Spleen (tissue), 11 donors: Measurements from ENCODE around the gene COL11A1. TPM values are rescaled to one million over a fixed set of nuclear protein-coding genes. Genes with fewer than 3 reads are reported as not detected.
A peak's percentile ranks its signal among the peaks of the same experiment; 100 is the strongest.

Source experiments
- DNase-seq: peaks from one replicate; pipeline ENCODE4 v3.0.0-alpha.2; 2020
- H3K27ac ChIP-seq, 8 donors: fragments of 200-600 bp; sonication (generic) in 7 of 8; 1 replicate in 4 of 8; 2 replicates in 4 of 8; pipeline versions ENCODE4 v1.5.0 to v1.8.0; 2016 to 2021; ENCODE audit warnings: inconsistent platforms in 4 of 8, mild to moderate bottlenecking in 4 of 8, moderate library complexity in 1 of 8
- H3K27me3 ChIP-seq, 7 donors: fragments of 200-600 bp; sonication (generic) in 6 of 7; replicated peaks in 1 of 7; 1 replicate in 4 of 7; 2 replicates in 3 of 7; pipeline versions ENCODE4 v1.5.0 to v1.8.0; 2016 to 2021; ENCODE audit warnings: inconsistent platforms in 3 of 7, mild to moderate bottlenecking in 1 of 7
- H3K36me3 ChIP-seq, 6 donors: fragments of 200-600 bp; sonication (generic) in 5 of 6; 1 replicate in 4 of 6; 2 replicates in 2 of 6; pipeline versions ENCODE4 v1.5.0 to v1.8.0; 2016 to 2021; ENCODE audit warnings: inconsistent platforms in 2 of 6
- H3K4me1 ChIP-seq, 6 donors: fragments of 200-600 bp; sonication (generic) in 5 of 6; 1 replicate in 3 of 6; 2 replicates in 3 of 6; pipeline versions ENCODE4 v1.5.0 to v1.8.0; 2016 to 2021; ENCODE audit warnings: inconsistent platforms in 3 of 6
- H3K4me3 ChIP-seq, 8 donors: fragments of 200-600 bp; sonication (generic) in 7 of 8; 1 replicate in 4 of 8; 2 replicates in 4 of 8; pipeline versions ENCODE4 v1.5.0 to v1.8.0; 2016 to 2021; ENCODE audit warnings: inconsistent platforms in 4 of 8, mild to moderate bottlenecking in 4 of 8, moderate library complexity in 2 of 8
- H3K9me3 ChIP-seq, 8 donors: fragments of 200-600 bp; sonication (generic) in 7 of 8; 1 replicate in 4 of 8; 2 replicates in 4 of 8; pipeline versions ENCODE4 v1.5.0 to v1.8.0; 2016 to 2021; ENCODE audit warnings: inconsistent platforms in 4 of 8
- POLR2A ChIP-seq, 3 donors: fragments of 450-650 bp; IDR thresholded peaks; one replicate each; pipeline ENCODE4 v1.5.1; 2017; ENCODE audit warnings: antibody characterized with exemption in 3 of 3, mild to moderate bottlenecking in 1 of 3
- POLR2AphosphoS5 ChIP-seq, 3 donors: sonication (generic); formaldehyde crosslinking; IDR thresholded peaks; one replicate each; pipeline ENCODE4 v1.5.1; 2017; ENCODE audit warnings: antibody characterized with exemption in 3 of 3
- WGBS, 5 donors: extraction: QIAGEN DNeasy Blood & Tissue Kit in 3 of 5; methylation state at CpG; one replicate each; pipeline versions ENCODE4 v1.1.5 to v1.1.7; 2013 to 2018; 5-methylcytosine and 5-hydroxymethylcytosine counted together
- intact Hi-C: fragments of 100-400 bp; cut with DNase I; formaldehyde crosslinking; loops from one replicate; pipeline ENCODE4 v1.15.0; 2023; ENCODE audit warnings: low total_unique reads
- polyA plus RNA-seq, 3 donors: library from polyadenylated mRNA; stranded (reverse); fragments of 200-250 nt; gene quantifications; one replicate each; pipeline ENCODE4 v1.2.1, GENCODE V29; 2013
- total RNA-seq, 7 donors: library from RNA; depleted of rRNA in 3 of 7; stranded (reverse); fragments of >200 nt in 3 of 7; fragmentation: NEBNext Ultra II Directional in 4 of 7; extraction: Animal tissue kit (Norgen Biotek cat#: 25700) in 4 of 7; gene quantifications; one replicate each; pipeline versions ENCODE4 v1.1.0 to v1.2.1, GENCODE V29; 2016 to 2021
- TF ChIP-seq, protein P1 (sequence below), 11 experiments: fragments of 200-600 bp in 7 of 11; fragments of 450-650 bp in 4 of 11; sonication (generic) in 4 of 11; IDR thresholded peaks in 8 of 11; conservative IDR thresholded peaks in 3 of 11; 1 replicate in 7 of 11; 2 replicates in 4 of 11; pipeline versions ENCODE4 v1.4.0 to v1.8.0; 2016 to 2021; ENCODE audit warnings: antibody characterized with exemption in 11 of 11, inconsistent platforms in 4 of 11, mild to moderate bottlenecking in 1 of 11
- donor health status: healthy with polysubstance abuse.
- donor health status: DM: no; HTN: no; CAD: no; lungs with moderate emphysema.
- donor health status: DM: no; HTN: no; CAD: no.
- donor health status: Bipolar disorder and iron deficiency.
- donor health status: healthy.
- donor health status: DM: no; HTN: no; CAD: no.
- donor health status: DM: yes; HTN: yes; CAD: no.

The COL11A1 gene
- total and polyA plus RNA-seq, 10 donors, result 0.02 to 11.1 (median 0.83) TPM; not detected in 1

- intact Hi-C loops, result no loop called here
- 40 to 76% (median 52%) methylated on average over 1 of the region's 1 CpG for WGBS, 5 donors
- Histone ChIP-seq H3K36me3 (no peaks in the 10 kb centered on the region), H3K4me3 (no peak overlapping the region), H3K4me1 (no peaks in the 10 kb centered on the region), H3K9me3 (peaks cover 0 to 16% (median 7%) of the 10 kb centered on the region in 8 donors), H3K27me3 (no peaks in the 10 kb centered on the region), H3K27ac (no peak overlapping the region)
- TF ChIP-seq, protein P1, sequence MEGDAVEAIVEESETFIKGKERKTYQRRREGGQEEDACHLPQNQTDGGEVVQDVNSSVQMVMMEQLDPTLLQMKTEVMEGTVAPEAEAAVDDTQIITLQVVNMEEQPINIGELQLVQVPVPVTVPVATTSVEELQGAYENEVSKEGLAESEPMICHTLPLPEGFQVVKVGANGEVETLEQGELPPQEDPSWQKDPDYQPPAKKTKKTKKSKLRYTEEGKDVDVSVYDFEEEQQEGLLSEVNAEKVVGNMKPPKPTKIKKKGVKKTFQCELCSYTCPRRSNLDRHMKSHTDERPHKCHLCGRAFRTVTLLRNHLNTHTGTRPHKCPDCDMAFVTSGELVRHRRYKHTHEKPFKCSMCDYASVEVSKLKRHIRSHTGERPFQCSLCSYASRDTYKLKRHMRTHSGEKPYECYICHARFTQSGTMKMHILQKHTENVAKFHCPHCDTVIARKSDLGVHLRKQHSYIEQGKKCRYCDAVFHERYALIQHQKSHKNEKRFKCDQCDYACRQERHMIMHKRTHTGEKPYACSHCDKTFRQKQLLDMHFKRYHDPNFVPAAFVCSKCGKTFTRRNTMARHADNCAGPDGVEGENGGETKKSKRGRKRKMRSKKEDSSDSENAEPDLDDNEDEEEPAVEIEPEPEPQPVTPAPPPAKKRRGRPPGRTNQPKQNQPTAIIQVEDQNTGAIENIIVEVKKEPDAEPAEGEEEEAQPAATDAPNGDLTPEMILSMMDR (IDR thresholded peaks at IDR 0.05 in 8 of 11, conservative IDR thresholded peaks at IDR 0.05 in 3 of 11), result no peak
- no peak for TF ChIP-seq POLR2AphosphoS5 (IDR thresholded peaks at IDR 0.05)
- TF ChIP-seq POLR2A (IDR thresholded peaks at IDR 0.05), result no peak
- no peak for DNase-seq
Measured at GRCh38 chr1:102875756-102876155, 232.6 kb downstream of the COL11A1 start.

DNA sequence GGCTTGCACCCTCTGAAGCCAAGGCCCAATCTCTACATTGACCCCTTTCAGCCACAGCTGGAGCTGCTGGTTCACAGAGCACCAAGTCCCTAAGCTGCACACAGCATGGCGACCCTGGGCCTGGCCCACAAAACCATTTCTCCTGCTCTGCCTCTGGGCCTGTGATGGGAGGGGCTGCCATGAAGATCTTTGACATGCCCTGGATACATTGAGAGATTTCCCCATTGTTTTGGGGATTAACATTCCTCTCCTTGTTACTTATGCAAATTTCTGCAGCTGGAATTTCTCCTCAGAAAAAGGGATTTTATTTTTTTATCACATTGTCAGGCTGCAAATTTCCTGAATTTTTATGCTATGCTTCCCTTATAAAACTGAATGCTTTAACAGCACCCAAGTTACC is 235.8 kb downstream of the COL11A1 start:
- no peaks in the 10 kb centered on the region for H3K4me1 ChIP-seq
- H3K27me3 ChIP-seq, result no peaks in the 10 kb centered on the region
- H3K36me3 ChIP-seq, result no peaks in the 10 kb centered on the region
- H3K9me3 ChIP-seq, result peaks cover 0 to 33% (median 23%) of the 10 kb centered on the region in 8 donors
- 65 to 100% (median 91%) methylated on average over 1 of the region's 1 CpG for WGBS, 5 donors
- DNase-seq, result peak; percentile 48
- intact Hi-C loops, result no loop called here
- no peak overlapping the region for H3K4me3 ChIP-seq
- no peak for TF ChIP-seq POLR2AphosphoS5 (IDR thresholded peaks at IDR 0.05)
- TF ChIP-seq, protein P1 (IDR thresholded peaks at IDR 0.05 in 8 of 11, conservative IDR thresholded peaks at IDR 0.05 in 3 of 11), result no peak
- TF ChIP-seq POLR2A (IDR thresholded peaks at IDR 0.05), result no peak
- H3K27ac ChIP-seq, result no peak overlapping the region

DNA sequence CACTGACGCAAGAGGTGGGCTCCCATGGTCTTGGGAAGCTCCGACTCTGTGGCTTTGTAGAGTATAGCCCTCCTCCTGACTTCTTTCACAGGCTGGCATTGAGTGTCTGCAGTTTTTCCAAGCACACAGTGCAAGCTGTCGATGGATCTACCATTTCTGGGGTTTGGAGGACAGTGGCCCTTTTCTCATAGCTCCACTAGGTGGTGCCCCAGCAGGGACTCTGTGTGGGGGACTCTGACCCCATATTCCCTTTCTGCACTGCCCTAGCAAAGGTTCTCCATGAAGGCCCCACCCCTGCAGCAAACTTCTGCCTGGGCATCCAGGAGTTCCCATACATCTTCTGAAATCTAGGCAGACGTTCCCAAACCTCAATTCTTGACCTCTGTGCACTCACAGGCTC is 236.2 kb downstream of the COL11A1 start:
- TF ChIP-seq, protein P1 (IDR thresholded peaks at IDR 0.05 in 8 of 11, conservative IDR thresholded peaks at IDR 0.05 in 3 of 11), result no peak
- TF ChIP-seq POLR2AphosphoS5 (IDR thresholded peaks at IDR 0.05) (no peak), POLR2A (IDR thresholded peaks at IDR 0.05) (no peak)
- peaks cover 0 to 33% (median 23%) of the 10 kb centered on the region in 8 donors for H3K9me3 ChIP-seq
- 72 to 89% (median 81%) methylated on average over 4 of the region's 4 CpGs for WGBS, 5 donors
- intact Hi-C loops, result no loop called here
- no peak overlapping the region for H3K27ac ChIP-seq
- no peak overlapping the region for H3K4me3 ChIP-seq
- no peaks in the 10 kb centered on the region for H3K4me1 ChIP-seq
- peak; percentile 31 for DNase-seq
- no peaks in the 10 kb centered on the region for H3K36me3 ChIP-seq
- no peaks in the 10 kb centered on the region for H3K27me3 ChIP-seq

GRCh38 chr1:102863704-102864103 is 244.6 kb downstream of the COL11A1 start:
- no peaks in the 10 kb centered on the region for H3K4me1 ChIP-seq
- 51 to 59% (median 56%) methylated on average over 2 of the region's 2 CpGs for WGBS, 5 donors
- no peak overlapping the region for H3K4me3 ChIP-seq
- TF ChIP-seq, protein P1 (IDR thresholded peaks at IDR 0.05 in 8 of 11, conservative IDR thresholded peaks at IDR 0.05 in 3 of 11), result no peak
- no peak for TF ChIP-seq POLR2A (IDR thresholded peaks at IDR 0.05)
- no peak for TF ChIP-seq POLR2AphosphoS5 (IDR thresholded peaks at IDR 0.05)
- intact Hi-C loops, result no loop called here
- H3K9me3 ChIP-seq, result peaks cover 0 to 10% (median 2%) of the 10 kb centered on the region in 8 donors
- no peaks in the 10 kb centered on the region for H3K36me3 ChIP-seq
- no peak for DNase-seq
- H3K27me3 ChIP-seq, result no peaks in the 10 kb centered on the region
- H3K27ac ChIP-seq, result no peak overlapping the region
